Neural progenitor cell (in vitro differentiated cells): ENCODE results near the gene BLCAP. TPM values are rescaled to one million over a fixed set of nuclear protein-coding genes. Genes with fewer than 3 reads are reported as not detected.

Experiments used
- DNase-seq: peaks from one replicate; pipeline ENCODE4 v3.0.0-alpha.2; 2016; ENCODE audit warnings: low spot score
- H2AFZ ChIP-seq: fragments of 200-600 bp; sonication (generic); replicated peaks from 2 replicates; pipeline ENCODE4 v1.6.1; 2016; ENCODE audit warnings: antibody characterized with exemption
- H3F3A ChIP-seq: fragments of 200-600 bp; sonication (generic); 2 replicates; pipeline ENCODE4 v1.6.1; 2016; ENCODE audit warnings: antibody characterized with exemption, low read depth
- H3K27ac ChIP-seq: fragments of 200-600 bp; sonication (generic); 2 replicates; pipeline ENCODE4 v1.5.1; 2016; ENCODE audit warnings: mild to moderate bottlenecking
- H3K27me3 ChIP-seq: fragments of 200-600 bp; sonication (generic); 2 replicates; pipeline ENCODE4 v1.6.1; 2016; ENCODE audit warnings: mild to moderate bottlenecking, moderate library complexity
- H3K36me3 ChIP-seq: fragments of 200-600 bp; sonication (generic); 2 replicates; pipeline ENCODE4 v1.5.1; 2016
- H3K4me1 ChIP-seq: fragments of 200-600 bp; sonication (generic); 2 replicates; pipeline ENCODE4 v1.6.1; 2016; ENCODE audit warnings: mixed run types
- H3K4me2 ChIP-seq: fragments of 200-600 bp; sonication (generic); 2 replicates; pipeline ENCODE4 v1.6.1; 2016
- H3K4me3 ChIP-seq: fragments of 200-600 bp; sonication (generic); 2 replicates; pipeline ENCODE4 v1.5.1; 2016
- H3K79me2 ChIP-seq: fragments of 200-600 bp; sonication (generic); 2 replicates; pipeline ENCODE4 v1.6.1; 2016; ENCODE audit warnings: low read depth
- H3K9ac ChIP-seq: fragments of 200-600 bp; sonication (generic); 2 replicates; pipeline ENCODE4 v1.6.1; 2016
- H3K9me3 ChIP-seq: fragments of 200-600 bp; sonication (generic); 2 replicates; pipeline ENCODE4 v1.5.1; 2016; ENCODE audit warnings: low read depth
- H4K20me1 ChIP-seq: fragments of 200-600 bp; sonication (generic); 2 replicates; pipeline ENCODE4 v1.6.1; 2016; ENCODE audit warnings: low read depth
- H3K27ac Mint-ChIP-seq: 3 replicates; pipeline ENCODE4 v1.8.0; 2021; ENCODE audit warnings: mixed read lengths
- H3K27me3 Mint-ChIP-seq: 2 replicates; pipeline ENCODE4 v1.8.0; 2022; ENCODE audit warnings: low read depth, mild to moderate bottlenecking, inconsistent platforms, moderate library complexity, mixed read lengths; ENCODE audit not compliant: insufficient read depth
- H3K36me3 Mint-ChIP-seq: 3 replicates; pipeline ENCODE4 v1.8.0; 2021; ENCODE audit warnings: mixed read lengths
- H3K4me1 Mint-ChIP-seq: 3 replicates; pipeline ENCODE4 v1.8.0; 2021; ENCODE audit warnings: mixed read lengths
- H3K4me3 Mint-ChIP-seq: 3 replicates; pipeline ENCODE4 v1.8.0; 2021; ENCODE audit warnings: mild to moderate bottlenecking, moderate library complexity, mixed read lengths
- H3K9me3 Mint-ChIP-seq: 3 replicates; pipeline ENCODE4 v1.8.0; 2020; ENCODE audit warnings: mixed read lengths
- CTCF ChIP-seq: fragments of 200-600 bp; sonication (generic); IDR thresholded peaks from 2 replicates; pipeline ENCODE4 v1.5.1; 2017; ENCODE audit warnings: antibody characterized with exemption, mild to moderate bottlenecking
- EZH2 ChIP-seq: fragments of 200-600 bp; sonication (generic); IDR thresholded peaks from 2 replicates; pipeline ENCODE4 v1.6.1; 2017; ENCODE audit warnings: antibody characterized with exemption, mild to moderate bottlenecking, moderate library complexity
- EZH2phosphoT487 ChIP-seq: fragments of 200-600 bp; sonication (generic); IDR thresholded peaks from 2 replicates; pipeline ENCODE4 v1.6.1; 2017; ENCODE audit warnings: antibody characterized with exemption
- total RNA-seq: library from RNA; depleted of rRNA; stranded (reverse); fragments of >200 nt; gene quantifications from 2 replicates; pipeline ENCODE4 v1.2.3, GENCODE V29; 2015; ENCODE audit warnings: low replicate concordance

Gene BLCAP
- total RNA-seq, 1 donor from 2014 or later: 46.4 TPM

- TF ChIP-seq CTCF (no peak), EZH2phosphoT487 (no peak), EZH2 (no peak)
- Mint-ChIP-seq H3K4me1 (peaks cover 4% of the 10 kb centered on the region), H3K9me3 (peaks cover 3% of the 10 kb centered on the region), H3K27me3 (peaks cover 19% of the 10 kb centered on the region), H3K4me3 (no peak overlapping the region), H3K36me3 (no peaks in the 10 kb centered on the region), H3K27ac (no peak overlapping the region)
- Histone ChIP-seq H3K9ac (no peak overlapping the region), H3K27me3 (no peaks in the 10 kb centered on the region), H3K4me1 (no peaks in the 10 kb centered on the region), H3K4me3 (no peak overlapping the region), H3K36me3 (no peaks in the 10 kb centered on the region), H3K79me2 (no peaks in the 10 kb centered on the region), H3K4me2 (no peak overlapping the region), H2AFZ (no peak overlapping the region), H4K20me1 (no peaks in the 10 kb centered on the region), H3K9me3 (no peaks in the 10 kb centered on the region), H3F3A (no peaks in the 10 kb centered on the region), H3K27ac (no peak overlapping the region)
- DNase-seq: no peak
Measured at GRCh38 chr20:37574199-37574890, 46.7 kb upstream of the BLCAP start.

- Mint-ChIP-seq H3K4me1 (peaks cover 2% of the 10 kb centered on the region), H3K4me3 (peak overlapping the region; percentile 46), H3K9me3 (peaks cover 3% of the 10 kb centered on the region), H3K27me3 (peaks cover 25% of the 10 kb centered on the region), H3K27ac (no peak overlapping the region), H3K36me3 (no peaks in the 10 kb centered on the region)
- H3K27ac ChIP-seq: no peak overlapping the region
- H3K9me3 ChIP-seq: no peaks in the 10 kb centered on the region
- no peak overlapping the region for H3K4me3 ChIP-seq
- no peak for DNase-seq
- H3K9ac ChIP-seq: no peak overlapping the region
- TF ChIP-seq EZH2phosphoT487 (no peak), CTCF (no peak), EZH2 (no peak)
- H3K79me2 ChIP-seq: no peaks in the 10 kb centered on the region
- no peaks in the 10 kb centered on the region for H3F3A ChIP-seq
- H2AFZ ChIP-seq: no peak overlapping the region
- H3K4me2 ChIP-seq: no peak overlapping the region
- H3K36me3 ChIP-seq: no peaks in the 10 kb centered on the region
- H3K4me1 ChIP-seq: no peaks in the 10 kb centered on the region
- H4K20me1 ChIP-seq: no peaks in the 10 kb centered on the region
- no peaks in the 10 kb centered on the region for H3K27me3 ChIP-seq
Measured at GRCh38 chr20:37573626-37574198, 46.0 kb upstream of the BLCAP start.

GRCh38 chr20:37571033-37571432 lies 43.4 kb upstream of the BLCAP start:
- H3K79me2 ChIP-seq: no peaks in the 10 kb centered on the region
- H3K9ac ChIP-seq: no peak overlapping the region
- no peaks in the 10 kb centered on the region for H3F3A ChIP-seq
- no peaks in the 10 kb centered on the region for H3K9me3 ChIP-seq
- no peak overlapping the region for H3K27ac Mint-ChIP-seq
- no peaks in the 10 kb centered on the region for H3K36me3 Mint-ChIP-seq
- H3K4me2 ChIP-seq: no peak overlapping the region
- no peak overlapping the region for H3K4me3 ChIP-seq
- H3K9me3 Mint-ChIP-seq: peaks cover 3% of the 10 kb centered on the region
- H3K4me1 Mint-ChIP-seq: peaks cover 24% of the 10 kb centered on the region
- H3K27me3 Mint-ChIP-seq: peaks cover 15% of the 10 kb centered on the region
- no peak overlapping the region for H2AFZ ChIP-seq
- no peaks in the 10 kb centered on the region for H4K20me1 ChIP-seq
- H3K4me1 ChIP-seq: peaks cover 20% of the 10 kb centered on the region
- TF ChIP-seq CTCF (no peak), EZH2 (no peak), EZH2phosphoT487 (no peak)
- no peak for DNase-seq
- no peak overlapping the region for H3K27ac ChIP-seq
- H3K36me3 ChIP-seq: no peaks in the 10 kb centered on the region
- no peaks in the 10 kb centered on the region for H3K27me3 ChIP-seq
- no peak overlapping the region for H3K4me3 Mint-ChIP-seq
